Hepatocyte (in vitro differentiated cells): Measurements from ENCODE around the gene HSD17B3. TPM values are rescaled to one million over a fixed set of nuclear protein-coding genes. Genes with fewer than 3 reads are reported as not detected.

Experiments used
- DNase-seq: peaks from one replicate; pipeline ENCODE4 v3.0.0-alpha.2; 2016; ENCODE audit warnings: low spot score
- H2AFZ ChIP-seq: fragments of 200-600 bp; sonication (generic); 2 replicates; pipeline ENCODE4 v1.6.0; 2016; ENCODE audit warnings: antibody characterized with exemption, mild to moderate bottlenecking
- H3K27ac ChIP-seq: fragments of 200-600 bp; sonication (generic); 2 replicates; pipeline ENCODE4 v1.5.1; 2016; ENCODE audit warnings: mild to moderate bottlenecking
- H3K27me3 ChIP-seq: fragments of 200-600 bp; sonication (generic); 2 replicates; pipeline ENCODE4 v1.6.1; 2016
- H3K36me3 ChIP-seq: fragments of 200-600 bp; sonication (generic); replicated peaks from 2 replicates; pipeline ENCODE4 v1.5.1; 2016; ENCODE audit warnings: low read depth; ENCODE audit not compliant: insufficient read depth
- H3K4me1 ChIP-seq: fragments of 200-600 bp; sonication (generic); 2 replicates; pipeline ENCODE4 v1.5.1; 2016; ENCODE audit warnings: mild to moderate bottlenecking, moderate library complexity; ENCODE audit not compliant: insufficient read depth
- H3K4me2 ChIP-seq: fragments of 200-600 bp; sonication (generic); 2 replicates; pipeline ENCODE4 v1.6.0; 2016
- H3K4me3 ChIP-seq: fragments of 200-600 bp; sonication (generic); 2 replicates; pipeline ENCODE4 v1.5.1; 2016; ENCODE audit warnings: mild to moderate bottlenecking
- H3K79me2 ChIP-seq: fragments of 200-600 bp; sonication (generic); 2 replicates; pipeline ENCODE4 v1.6.0; 2017; ENCODE audit warnings: mild to moderate bottlenecking
- H3K9me2 ChIP-seq: fragments of 200-600 bp; sonication (generic); replicated peaks from 2 replicates; pipeline ENCODE4 v1.6.0; 2017; ENCODE audit warnings: mild to moderate bottlenecking; ENCODE audit not compliant: insufficient read depth
- H3K9me3 ChIP-seq: fragments of 200-600 bp; sonication (generic); 2 replicates; pipeline ENCODE4 v1.5.1; 2016; ENCODE audit warnings: low read depth, mild to moderate bottlenecking
- H4K20me1 ChIP-seq: fragments of 200-600 bp; sonication (generic); 2 replicates; pipeline ENCODE4 v1.6.0; 2016; ENCODE audit warnings: mild to moderate bottlenecking; ENCODE audit not compliant: insufficient read depth, poor library complexity, severe bottlenecking
- CTCF ChIP-seq: fragments of 200-600 bp; sonication (generic); IDR thresholded peaks from 2 replicates; pipeline ENCODE4 v1.5.1; 2016; ENCODE audit warnings: antibody characterized with exemption, mild to moderate bottlenecking; ENCODE audit not compliant: poor library complexity
- EZH2 ChIP-seq: fragments of 200-600 bp; sonication (generic); IDR thresholded peaks from 2 replicates; pipeline ENCODE4 v1.6.1; 2016; ENCODE audit warnings: antibody characterized with exemption, mild to moderate bottlenecking, borderline replicate concordance
- EZH2phosphoT487 ChIP-seq: fragments of 200-600 bp; sonication (generic); IDR thresholded peaks from one replicate; pipeline ENCODE4 v1.6.1; 2018; ENCODE audit warnings: antibody characterized with exemption, mild to moderate bottlenecking, low read depth, moderate library complexity; ENCODE audit not compliant: unreplicated experiment, severe bottlenecking
- WGBS: methylation state at CpG from one replicate; pipeline ENCODE4 v1.1.6; 2016; ENCODE audit warnings: low lambda C conversion rate; ENCODE audit errors: missing lambda C conversion rate; 5-methylcytosine and 5-hydroxymethylcytosine counted together
- polyA plus RNA-seq: library from polyadenylated mRNA; unstranded; fragments of >200 nt; fragmentation: Nextera tagmentation; extraction: Ambion mirVana; gene quantifications from 2 replicates; pipeline ENCODE4 v1.2.1, GENCODE V29; 2016
- total RNA-seq: library from RNA; depleted of rRNA; stranded (reverse); fragments of >200 nt; gene quantifications from 2 replicates; pipeline ENCODE4 v1.2.3, GENCODE V29; 2014

Gene HSD17B3
- total and polyA plus RNA-seq, 2 experiments from 2014 or later: 0.67 to 0.74 TPM

- DNase-seq: peak; percentile 37
These were observed 22.0 kb downstream of the HSD17B3 start for GRCh38 chr9:96279932-96280331.

DNA sequence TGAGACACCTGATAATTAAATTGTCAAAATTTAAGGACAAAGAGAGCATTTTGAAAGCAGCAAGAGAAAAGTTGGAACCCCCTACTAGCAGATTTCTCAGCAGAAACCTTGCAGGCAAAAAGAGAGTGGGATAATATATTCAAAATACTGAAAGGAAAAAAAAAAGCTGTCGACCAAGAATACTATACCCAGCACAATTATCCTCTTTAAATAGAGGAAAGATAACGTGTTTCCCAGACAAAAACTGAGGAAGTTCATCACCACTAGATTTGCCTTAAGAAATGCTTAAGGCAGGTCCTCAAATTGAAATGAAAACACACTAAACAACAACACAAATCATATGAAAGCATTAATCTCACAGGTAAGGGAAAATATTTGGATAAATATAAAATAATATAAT, 27.0 kb downstream of the HSD17B3 start:
- Histone ChIP-seq H3K36me3 (no peaks in the 10 kb centered on the region), H3K79me2 (no peaks in the 10 kb centered on the region), H3K27me3 (no peaks in the 10 kb centered on the region), H3K4me3 (no peak overlapping the region), H3K9me3 (peaks cover 5% of the 10 kb centered on the region), H3K27ac (no peak overlapping the region), H3K4me2 (no peak overlapping the region), H2AFZ (no peak overlapping the region), H4K20me1 (no peaks in the 10 kb centered on the region), H3K4me1 (no peaks in the 10 kb centered on the region), H3K9me2 (no peaks in the 10 kb centered on the region)
- DNase-seq: no peak
- TF ChIP-seq CTCF (no peak), EZH2phosphoT487 (no peak)
- 90% methylated on average over 2 of the region's 2 CpGs for WGBS

More at GRCh38 chr9:96279932-96280331, 22.0 kb downstream of the HSD17B3 start:
- H3K36me3 ChIP-seq: no peaks in the 10 kb centered on the region
- H3K27me3 ChIP-seq: no peaks in the 10 kb centered on the region
- H3K4me1 ChIP-seq: no peaks in the 10 kb centered on the region
- no peaks in the 10 kb centered on the region for H3K79me2 ChIP-seq
- no peaks in the 10 kb centered on the region for H3K9me2 ChIP-seq
- H2AFZ ChIP-seq: no peak overlapping the region
- no peak overlapping the region for H3K4me2 ChIP-seq
- H3K4me3 ChIP-seq: no peak overlapping the region
- no peaks in the 10 kb centered on the region for H3K9me3 ChIP-seq
- 73% methylated on average over 8 of the region's 8 CpGs for WGBS
- TF ChIP-seq EZH2 (no peak), EZH2phosphoT487 (no peak), CTCF (no peak)
- H3K27ac ChIP-seq: no peak overlapping the region
- no peaks in the 10 kb centered on the region for H4K20me1 ChIP-seq

DNA sequence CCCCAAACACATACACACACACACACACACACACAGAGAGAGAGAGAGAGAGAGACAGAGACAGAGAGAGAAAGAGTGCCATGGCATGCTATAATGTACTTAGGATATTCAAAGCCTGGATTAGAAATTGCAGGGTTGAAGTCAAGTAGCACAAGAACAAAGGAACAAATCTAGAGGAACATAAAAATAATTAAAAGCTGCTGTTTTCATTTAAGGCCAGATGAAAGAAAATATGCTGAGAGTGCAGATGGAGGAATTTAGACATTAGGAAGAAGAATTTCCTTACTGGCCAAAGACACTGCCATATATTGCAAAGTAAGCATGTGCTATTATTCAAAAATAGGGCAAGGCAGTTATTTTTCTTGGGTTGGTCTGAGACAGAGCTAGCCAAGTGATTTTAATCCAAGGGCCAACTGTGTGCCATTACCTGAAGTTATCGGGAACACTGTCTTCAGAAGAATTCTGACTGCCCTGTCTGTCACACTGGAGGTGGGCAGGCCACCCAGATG, 31.7 kb downstream of the HSD17B3 start:
- DNase-seq: no peak
- TF ChIP-seq EZH2: no peak
- no peak for TF ChIP-seq CTCF
- no peak for TF ChIP-seq EZH2phosphoT487
- 95% methylated on average over 1 of the region's 1 CpG for WGBS
- H3K4me3 ChIP-seq: no peak overlapping the region
- H3K27me3 ChIP-seq: no peaks in the 10 kb centered on the region
- H3K79me2 ChIP-seq: no peaks in the 10 kb centered on the region
- no peak overlapping the region for H3K27ac ChIP-seq
- no peaks in the 10 kb centered on the region for H3K36me3 ChIP-seq
- no peaks in the 10 kb centered on the region for H3K9me2 ChIP-seq
- peaks cover 5% of the 10 kb centered on the region for H3K9me3 ChIP-seq
- H3K4me2 ChIP-seq: no peak overlapping the region
- H2AFZ ChIP-seq: no peak overlapping the region
- H3K4me1 ChIP-seq: no peaks in the 10 kb centered on the region
- H4K20me1 ChIP-seq: no peaks in the 10 kb centered on the region

DNA sequence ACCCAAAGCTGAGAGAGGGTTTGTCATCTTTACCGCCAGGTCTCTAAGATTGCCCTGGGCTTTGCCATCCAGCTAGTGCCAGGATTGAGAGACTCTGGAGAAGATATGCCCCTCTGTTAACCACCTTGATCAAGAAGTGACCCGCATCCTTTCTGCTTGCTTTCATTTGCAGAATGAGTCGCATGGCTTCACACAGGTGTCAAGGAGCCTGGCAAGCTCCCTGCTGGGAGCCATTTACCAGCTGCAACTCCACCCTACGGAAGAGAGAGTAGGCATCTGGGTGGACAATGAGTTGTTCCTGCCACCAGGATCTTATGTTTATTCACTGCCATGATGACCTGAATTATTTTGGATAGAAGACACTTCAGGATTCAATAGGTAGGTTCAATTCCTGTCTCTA, 43.0 kb downstream of the HSD17B3 start:
- no peak overlapping the region for H3K27ac ChIP-seq
- no peaks in the 10 kb centered on the region for H3K9me2 ChIP-seq
- no peaks in the 10 kb centered on the region for H4K20me1 ChIP-seq
- no peaks in the 10 kb centered on the region for H3K79me2 ChIP-seq
- no peaks in the 10 kb centered on the region for H3K27me3 ChIP-seq
- no peaks in the 10 kb centered on the region for H3K9me3 ChIP-seq
- WGBS: 89% methylated on average over 4 of the region's 4 CpGs
- no peaks in the 10 kb centered on the region for H3K36me3 ChIP-seq
- H3K4me3 ChIP-seq: no peak overlapping the region
- H3K4me1 ChIP-seq: no peaks in the 10 kb centered on the region
- no peak overlapping the region for H2AFZ ChIP-seq
- H3K4me2 ChIP-seq: no peak overlapping the region
- TF ChIP-seq EZH2phosphoT487 (no peak), CTCF (no peak), EZH2 (no peak)
- no peak for DNase-seq
